ENCODE measurements around the gene NFASC. TPM values are rescaled to one million over a fixed set of nuclear protein-coding genes. Genes with fewer than 3 reads are reported as not detected.

NFASC gene
- total and polyA plus RNA-seq, 2 experiments from 2014 or later: 3.9 to 11.7 TPM

DNA sequence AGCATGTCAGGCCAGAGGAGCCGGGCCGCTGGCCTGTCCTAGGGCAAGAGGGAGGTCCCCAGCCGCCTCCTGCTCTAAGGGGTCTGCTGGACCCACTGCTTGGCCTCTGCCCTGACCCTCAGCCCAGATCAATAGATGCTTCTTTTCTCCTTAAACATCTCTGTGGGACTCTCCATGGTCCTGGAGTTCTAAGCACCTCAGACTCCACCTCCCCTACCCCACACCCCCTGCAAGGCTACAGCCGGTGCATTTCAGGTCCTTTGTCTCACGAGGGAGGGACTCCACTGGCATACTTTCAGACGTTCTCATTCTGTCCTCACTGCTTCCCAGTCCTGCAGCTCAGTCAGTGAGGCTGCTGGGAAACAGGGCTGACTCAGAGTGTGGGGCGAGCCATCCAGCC lies 183.4 kb downstream of the NFASC start (continued):
- TF ChIP-seq, protein P1, sequence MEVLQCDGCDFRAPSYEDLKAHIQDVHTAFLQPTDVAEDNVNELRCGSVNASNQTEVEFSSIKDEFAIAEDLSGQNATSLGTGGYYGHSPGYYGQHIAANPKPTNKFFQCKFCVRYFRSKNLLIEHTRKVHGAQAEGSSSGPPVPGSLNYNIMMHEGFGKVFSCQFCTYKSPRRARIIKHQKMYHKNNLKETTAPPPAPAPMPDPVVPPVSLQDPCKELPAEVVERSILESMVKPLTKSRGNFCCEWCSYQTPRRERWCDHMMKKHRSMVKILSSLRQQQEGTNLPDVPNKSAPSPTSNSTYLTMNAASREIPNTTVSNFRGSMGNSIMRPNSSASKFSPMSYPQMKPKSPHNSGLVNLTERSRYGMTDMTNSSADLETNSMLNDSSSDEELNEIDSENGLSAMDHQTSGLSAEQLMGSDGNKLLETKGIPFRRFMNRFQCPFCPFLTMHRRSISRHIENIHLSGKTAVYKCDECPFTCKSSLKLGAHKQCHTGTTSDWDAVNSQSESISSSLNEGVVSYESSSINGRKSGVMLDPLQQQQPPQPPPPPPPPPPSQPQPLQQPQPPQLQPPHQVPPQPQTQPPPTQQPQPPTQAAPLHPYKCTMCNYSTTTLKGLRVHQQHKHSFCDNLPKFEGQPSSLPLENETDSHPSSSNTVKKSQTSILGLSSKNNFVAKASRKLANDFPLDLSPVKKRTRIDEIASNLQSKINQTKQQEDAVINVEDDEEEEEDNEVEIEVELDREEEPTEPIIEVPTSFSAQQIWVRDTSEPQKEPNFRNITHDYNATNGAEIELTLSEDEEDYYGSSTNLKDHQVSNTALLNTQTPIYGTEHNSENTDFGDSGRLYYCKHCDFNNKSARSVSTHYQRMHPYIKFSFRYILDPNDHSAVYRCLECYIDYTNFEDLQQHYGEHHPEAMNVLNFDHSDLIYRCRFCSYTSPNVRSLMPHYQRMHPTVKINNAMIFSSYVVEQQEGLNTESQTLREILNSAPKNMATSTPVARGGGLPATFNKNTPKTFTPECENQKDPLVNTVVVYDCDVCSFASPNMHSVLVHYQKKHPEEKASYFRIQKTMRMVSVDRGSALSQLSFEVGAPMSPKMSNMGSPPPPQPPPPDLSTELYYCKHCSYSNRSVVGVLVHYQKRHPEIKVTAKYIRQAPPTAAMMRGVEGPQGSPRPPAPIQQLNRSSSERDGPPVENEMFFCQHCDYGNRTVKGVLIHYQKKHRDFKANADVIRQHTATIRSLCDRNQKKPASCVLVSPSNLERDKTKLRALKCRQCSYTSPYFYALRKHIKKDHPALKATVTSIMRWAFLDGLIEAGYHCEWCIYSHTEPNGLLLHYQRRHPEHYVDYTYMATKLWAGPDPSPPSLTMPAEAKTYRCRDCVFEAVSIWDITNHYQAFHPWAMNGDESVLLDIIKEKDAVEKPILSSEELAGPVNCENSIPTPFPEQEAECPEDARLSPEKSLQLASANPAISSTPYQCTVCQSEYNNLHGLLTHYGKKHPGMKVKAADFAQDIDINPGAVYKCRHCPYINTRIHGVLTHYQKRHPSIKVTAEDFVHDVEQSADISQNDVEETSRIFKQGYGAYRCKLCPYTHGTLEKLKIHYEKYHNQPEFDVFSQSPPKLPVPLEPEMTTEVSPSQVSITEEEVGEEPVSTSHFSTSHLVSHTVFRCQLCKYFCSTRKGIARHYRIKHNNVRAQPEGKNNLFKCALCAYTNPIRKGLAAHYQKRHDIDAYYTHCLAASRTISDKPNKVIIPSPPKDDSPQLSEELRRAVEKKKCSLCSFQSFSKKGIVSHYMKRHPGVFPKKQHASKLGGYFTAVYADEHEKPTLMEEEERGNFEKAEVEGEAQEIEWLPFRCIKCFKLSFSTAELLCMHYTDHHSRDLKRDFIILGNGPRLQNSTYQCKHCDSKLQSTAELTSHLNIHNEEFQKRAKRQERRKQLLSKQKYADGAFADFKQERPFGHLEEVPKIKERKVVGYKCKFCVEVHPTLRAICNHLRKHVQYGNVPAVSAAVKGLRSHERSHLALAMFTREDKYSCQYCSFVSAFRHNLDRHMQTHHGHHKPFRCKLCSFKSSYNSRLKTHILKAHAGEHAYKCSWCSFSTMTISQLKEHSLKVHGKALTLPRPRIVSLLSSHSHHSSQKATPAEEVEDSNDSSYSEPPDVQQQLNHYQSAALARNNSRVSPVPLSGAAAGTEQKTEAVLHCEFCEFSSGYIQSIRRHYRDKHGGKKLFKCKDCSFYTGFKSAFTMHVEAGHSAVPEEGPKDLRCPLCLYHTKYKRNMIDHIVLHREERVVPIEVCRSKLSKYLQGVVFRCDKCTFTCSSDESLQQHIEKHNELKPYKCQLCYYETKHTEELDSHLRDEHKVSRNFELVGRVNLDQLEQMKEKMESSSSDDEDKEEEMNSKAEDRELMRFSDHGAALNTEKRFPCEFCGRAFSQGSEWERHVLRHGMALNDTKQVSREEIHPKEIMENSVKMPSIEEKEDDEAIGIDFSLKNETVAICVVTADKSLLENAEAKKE (CRISPR knock-in tag; IDR thresholded peaks at IDR 0.05): no peak
- no peak for TF ChIP-seq STAT1 (IDR thresholded peaks at IDR 0.05; ENCODE audit: unreplicated experiment)

DNA sequence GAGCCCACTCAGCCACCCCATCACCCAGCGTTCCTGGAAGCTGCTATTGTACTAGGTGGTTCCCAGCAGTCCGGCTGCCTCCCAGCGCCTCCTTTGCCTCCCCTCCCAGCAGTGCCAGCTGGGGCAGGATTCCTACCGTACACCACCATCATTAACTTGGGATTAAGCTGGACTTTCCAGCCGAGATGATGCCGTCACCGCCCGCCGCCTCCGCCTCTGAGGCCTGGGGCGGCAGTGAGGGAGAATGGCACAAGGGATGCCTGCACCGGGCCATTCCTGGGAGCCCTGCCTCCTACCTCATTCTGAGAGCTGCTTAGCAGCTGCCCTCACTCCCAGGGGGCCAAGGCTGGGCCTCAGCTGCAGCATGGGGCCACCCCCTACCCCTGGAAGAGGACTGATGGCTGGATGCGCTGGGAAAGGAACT lies 185.5 kb downstream of the NFASC start:
- Histone ChIP-seq H3K27ac (ENCODE audit: low read depth) (no peak overlapping the region), H3K36me3 (ENCODE audit: insufficient read depth) (no peaks in the 10 kb centered on the region), H3K27me3 (ENCODE audit: insufficient read depth) (no peaks in the 10 kb centered on the region), H4K20me1 (replicated peaks; ENCODE audit: insufficient read depth) (no peaks in the 10 kb centered on the region), H3K9me2 (ENCODE audit: insufficient read depth) (no peaks in the 10 kb centered on the region), H3K79me2 (replicated peaks; ENCODE audit: insufficient read depth) (no peaks in the 10 kb centered on the region), H3K4me2 (no peak overlapping the region), H3K4me3 (no peak overlapping the region), H3F3A (replicated peaks; ENCODE audit: low read depth) (no peaks in the 10 kb centered on the region), H3K4me1 (ENCODE audit: insufficient read depth) (no peaks in the 10 kb centered on the region), H2AFZ (no peak overlapping the region)
- no peak overlapping the region for H3K4me3 Mint-ChIP-seq
- H3K4me1 Mint-ChIP-seq: peaks cover 14% of the 10 kb centered on the region; the same call in 2 of the 3 replicates
- H3K36me3 Mint-ChIP-seq (ENCODE audit: low read depth): no peaks in the 10 kb centered on the region
- ATAC-seq: no peak
- H3K27me3 Mint-ChIP-seq (ENCODE audit: insufficient read depth, low read depth, poor library complexity): peaks cover 12% of the 10 kb centered on the region
- TF ChIP-seq, protein P2, sequence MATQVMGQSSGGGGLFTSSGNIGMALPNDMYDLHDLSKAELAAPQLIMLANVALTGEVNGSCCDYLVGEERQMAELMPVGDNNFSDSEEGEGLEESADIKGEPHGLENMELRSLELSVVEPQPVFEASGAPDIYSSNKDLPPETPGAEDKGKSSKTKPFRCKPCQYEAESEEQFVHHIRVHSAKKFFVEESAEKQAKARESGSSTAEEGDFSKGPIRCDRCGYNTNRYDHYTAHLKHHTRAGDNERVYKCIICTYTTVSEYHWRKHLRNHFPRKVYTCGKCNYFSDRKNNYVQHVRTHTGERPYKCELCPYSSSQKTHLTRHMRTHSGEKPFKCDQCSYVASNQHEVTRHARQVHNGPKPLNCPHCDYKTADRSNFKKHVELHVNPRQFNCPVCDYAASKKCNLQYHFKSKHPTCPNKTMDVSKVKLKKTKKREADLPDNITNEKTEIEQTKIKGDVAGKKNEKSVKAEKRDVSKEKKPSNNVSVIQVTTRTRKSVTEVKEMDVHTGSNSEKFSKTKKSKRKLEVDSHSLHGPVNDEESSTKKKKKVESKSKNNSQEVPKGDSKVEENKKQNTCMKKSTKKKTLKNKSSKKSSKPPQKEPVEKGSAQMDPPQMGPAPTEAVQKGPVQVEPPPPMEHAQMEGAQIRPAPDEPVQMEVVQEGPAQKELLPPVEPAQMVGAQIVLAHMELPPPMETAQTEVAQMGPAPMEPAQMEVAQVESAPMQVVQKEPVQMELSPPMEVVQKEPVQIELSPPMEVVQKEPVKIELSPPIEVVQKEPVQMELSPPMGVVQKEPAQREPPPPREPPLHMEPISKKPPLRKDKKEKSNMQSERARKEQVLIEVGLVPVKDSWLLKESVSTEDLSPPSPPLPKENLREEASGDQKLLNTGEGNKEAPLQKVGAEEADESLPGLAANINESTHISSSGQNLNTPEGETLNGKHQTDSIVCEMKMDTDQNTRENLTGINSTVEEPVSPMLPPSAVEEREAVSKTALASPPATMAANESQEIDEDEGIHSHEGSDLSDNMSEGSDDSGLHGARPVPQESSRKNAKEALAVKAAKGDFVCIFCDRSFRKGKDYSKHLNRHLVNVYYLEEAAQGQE (IDR thresholded peaks at IDR 0.05; ENCODE audit: unreplicated experiment): no peak
- TF ChIP-seq, protein P3, sequence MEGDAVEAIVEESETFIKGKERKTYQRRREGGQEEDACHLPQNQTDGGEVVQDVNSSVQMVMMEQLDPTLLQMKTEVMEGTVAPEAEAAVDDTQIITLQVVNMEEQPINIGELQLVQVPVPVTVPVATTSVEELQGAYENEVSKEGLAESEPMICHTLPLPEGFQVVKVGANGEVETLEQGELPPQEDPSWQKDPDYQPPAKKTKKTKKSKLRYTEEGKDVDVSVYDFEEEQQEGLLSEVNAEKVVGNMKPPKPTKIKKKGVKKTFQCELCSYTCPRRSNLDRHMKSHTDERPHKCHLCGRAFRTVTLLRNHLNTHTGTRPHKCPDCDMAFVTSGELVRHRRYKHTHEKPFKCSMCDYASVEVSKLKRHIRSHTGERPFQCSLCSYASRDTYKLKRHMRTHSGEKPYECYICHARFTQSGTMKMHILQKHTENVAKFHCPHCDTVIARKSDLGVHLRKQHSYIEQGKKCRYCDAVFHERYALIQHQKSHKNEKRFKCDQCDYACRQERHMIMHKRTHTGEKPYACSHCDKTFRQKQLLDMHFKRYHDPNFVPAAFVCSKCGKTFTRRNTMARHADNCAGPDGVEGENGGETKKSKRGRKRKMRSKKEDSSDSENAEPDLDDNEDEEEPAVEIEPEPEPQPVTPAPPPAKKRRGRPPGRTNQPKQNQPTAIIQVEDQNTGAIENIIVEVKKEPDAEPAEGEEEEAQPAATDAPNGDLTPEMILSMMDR (conservative IDR thresholded peaks at IDR 0.05; ENCODE audit: low read depth in 2 of 2): no peak
- TF ChIP-seq POLR2AphosphoS5 (IDR thresholded peaks at IDR 0.05; ENCODE audit: low read depth) (no peak), JUNB (IDR thresholded peaks at IDR 0.05; ENCODE audit: unreplicated experiment) (no peak), NANOG (IDR thresholded peaks at IDR 0.05; ENCODE audit: borderline replicate concordance) (no peak), EZH2 (IDR thresholded peaks at IDR 0.05; ENCODE audit: low read depth, unreplicated experiment) (no peak), ZNF331 (CRISPR knock-in tag; IDR thresholded peaks at IDR 0.05; ENCODE audit: low read depth) (no peak)
- TF ChIP-seq, protein P4, sequence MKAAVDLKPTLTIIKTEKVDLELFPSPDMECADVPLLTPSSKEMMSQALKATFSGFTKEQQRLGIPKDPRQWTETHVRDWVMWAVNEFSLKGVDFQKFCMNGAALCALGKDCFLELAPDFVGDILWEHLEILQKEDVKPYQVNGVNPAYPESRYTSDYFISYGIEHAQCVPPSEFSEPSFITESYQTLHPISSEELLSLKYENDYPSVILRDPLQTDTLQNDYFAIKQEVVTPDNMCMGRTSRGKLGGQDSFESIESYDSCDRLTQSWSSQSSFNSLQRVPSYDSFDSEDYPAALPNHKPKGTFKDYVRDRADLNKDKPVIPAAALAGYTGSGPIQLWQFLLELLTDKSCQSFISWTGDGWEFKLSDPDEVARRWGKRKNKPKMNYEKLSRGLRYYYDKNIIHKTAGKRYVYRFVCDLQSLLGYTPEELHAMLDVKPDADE (IDR thresholded peaks at IDR 0.05): no peak
- no peak overlapping the region for H3K27ac Mint-ChIP-seq
- H3K9me3 Mint-ChIP-seq: no peaks in the 10 kb centered on the region
- DNase-seq (ENCODE audit: low spot score): no peak
